Activated T-cell treated with anti-CD3 and anti-CD28 coated beads for 1 hour (primary cell): ENCODE measurements around the gene TNF.
A peak's percentile ranks its signal among the peaks of the same experiment; 100 is the strongest.
"Not testable (repeated sequence)": the region's sequence is repeated elsewhere in the genome, so short reads cannot be mapped to it uniquely, and the experiment has no call there.

ENCODE experiments used
- DNase-seq: peaks from one replicate; pipeline ENCODE4 v3.0.0-alpha.2; 2020; ENCODE audit warnings: low read depth

TNF gene

DNA sequence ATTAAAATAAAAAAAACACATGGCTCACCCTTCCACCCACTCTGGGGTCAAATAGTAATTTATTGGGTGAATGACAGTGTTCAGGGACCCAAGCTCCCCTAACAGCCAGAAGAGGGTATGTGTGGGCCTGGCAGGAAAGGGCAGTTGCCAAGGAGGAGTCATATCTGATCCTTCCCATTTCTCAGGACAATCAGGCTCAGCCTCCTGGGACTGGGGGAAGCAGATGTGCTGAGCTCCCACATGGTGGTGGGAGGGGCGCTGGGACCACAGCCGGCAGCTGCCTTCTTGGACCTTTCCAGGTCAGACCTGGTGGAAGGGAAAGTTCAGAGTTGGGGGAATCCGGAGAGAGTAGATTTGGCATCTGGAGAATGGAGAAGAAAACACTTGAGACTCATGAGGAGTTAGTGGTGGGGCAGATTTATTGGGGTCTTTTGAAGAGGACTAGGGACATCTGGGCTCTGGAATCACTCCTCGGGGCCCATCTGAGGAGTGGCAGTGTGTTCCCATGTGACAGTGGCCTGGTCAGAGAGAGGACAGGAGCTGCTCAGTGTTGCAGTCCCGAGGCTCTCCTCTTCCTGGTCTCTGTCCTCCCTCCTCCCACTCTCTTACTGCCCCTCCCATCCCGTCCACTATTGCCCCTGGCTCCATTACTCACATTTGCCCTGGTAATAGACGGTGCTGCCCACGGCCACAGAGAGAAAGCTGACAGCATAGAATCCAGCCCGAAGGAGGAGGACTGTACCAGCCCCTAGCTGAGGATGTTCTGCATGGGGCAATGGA lies 13.7 kb downstream of the TNF start:
- DNase-seq, result no peak

DNA sequence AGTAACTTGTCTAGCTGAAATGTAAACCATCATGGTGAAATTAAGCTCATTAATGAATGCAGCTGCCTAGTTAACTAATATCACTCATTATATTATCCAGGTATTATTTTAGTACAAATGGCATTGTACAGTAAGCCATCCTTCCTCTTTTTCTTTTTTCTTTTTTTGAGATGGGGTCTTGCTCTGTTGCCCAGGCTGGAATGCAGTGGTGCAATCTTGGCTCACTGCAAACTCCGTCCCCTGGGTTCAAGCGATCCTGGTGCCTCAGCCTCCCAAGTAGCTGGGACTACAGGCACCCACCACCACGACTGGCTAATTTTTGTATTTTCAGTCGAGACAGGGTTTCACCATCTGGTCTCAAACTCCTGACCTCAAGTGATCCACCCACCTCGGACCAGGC lies 15.3 kb downstream of the TNF start:
- not testable (repeated sequence) for DNase-seq

DNA sequence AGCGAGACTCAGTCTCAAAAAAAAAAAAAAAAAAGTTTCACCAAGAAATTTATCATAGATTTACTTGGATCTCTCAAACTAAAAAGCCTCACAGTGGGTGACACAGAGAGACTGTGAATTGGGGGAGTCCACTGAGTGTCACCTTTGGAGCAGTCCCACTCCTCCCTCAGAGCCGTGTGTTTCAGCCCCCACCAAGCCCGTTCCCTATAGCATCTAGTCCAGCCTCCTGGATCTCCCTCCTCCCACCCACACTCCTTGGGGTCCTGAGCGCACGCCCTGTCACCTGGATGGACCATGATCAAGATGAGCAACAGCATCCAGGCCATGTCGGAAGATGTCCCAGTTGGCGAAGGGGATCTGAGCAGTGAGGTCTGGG lies 17.0 kb downstream of the TNF start:
- no peak for DNase-seq

DNA sequence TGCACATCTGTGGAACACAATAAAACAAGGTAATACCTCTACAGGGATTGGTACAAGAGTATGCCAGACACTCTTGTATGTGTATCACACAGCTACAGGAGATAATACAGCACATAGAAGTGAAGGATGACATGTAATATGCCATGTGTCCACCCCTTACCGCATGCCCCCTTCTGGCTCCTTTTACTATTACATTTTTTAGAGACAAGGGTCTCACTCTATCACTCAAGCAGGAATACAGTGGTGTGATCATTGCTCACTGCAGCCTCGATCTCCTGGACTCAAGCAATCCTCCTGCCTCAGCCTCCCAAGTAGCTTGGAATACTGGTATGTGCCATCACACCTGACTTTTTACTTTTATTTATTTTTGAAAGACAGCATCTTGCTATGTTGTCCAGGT lies 21.6 kb downstream of the TNF start:
- no peak for DNase-seq

DNA sequence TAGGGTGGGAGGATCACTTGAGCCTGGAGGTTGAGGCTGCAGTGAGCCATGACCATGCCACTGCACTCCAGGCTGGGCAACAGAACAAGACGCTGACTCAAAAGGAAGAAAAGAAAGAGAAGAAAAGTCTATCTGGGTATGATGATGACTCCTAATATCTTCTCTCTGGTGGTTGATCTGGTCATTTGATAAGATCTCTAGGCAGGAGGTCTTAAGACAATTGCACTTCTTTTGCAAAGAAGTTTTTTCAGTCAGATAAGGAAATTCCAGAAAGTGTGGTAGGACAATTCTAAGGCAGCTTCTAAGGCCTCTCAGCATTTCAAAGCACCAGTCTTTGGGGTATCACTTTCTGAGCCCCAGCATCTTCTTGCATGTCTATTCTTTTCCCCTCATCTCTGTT lies 32.0 kb downstream of the TNF start:
- no peak for DNase-seq

DNA sequence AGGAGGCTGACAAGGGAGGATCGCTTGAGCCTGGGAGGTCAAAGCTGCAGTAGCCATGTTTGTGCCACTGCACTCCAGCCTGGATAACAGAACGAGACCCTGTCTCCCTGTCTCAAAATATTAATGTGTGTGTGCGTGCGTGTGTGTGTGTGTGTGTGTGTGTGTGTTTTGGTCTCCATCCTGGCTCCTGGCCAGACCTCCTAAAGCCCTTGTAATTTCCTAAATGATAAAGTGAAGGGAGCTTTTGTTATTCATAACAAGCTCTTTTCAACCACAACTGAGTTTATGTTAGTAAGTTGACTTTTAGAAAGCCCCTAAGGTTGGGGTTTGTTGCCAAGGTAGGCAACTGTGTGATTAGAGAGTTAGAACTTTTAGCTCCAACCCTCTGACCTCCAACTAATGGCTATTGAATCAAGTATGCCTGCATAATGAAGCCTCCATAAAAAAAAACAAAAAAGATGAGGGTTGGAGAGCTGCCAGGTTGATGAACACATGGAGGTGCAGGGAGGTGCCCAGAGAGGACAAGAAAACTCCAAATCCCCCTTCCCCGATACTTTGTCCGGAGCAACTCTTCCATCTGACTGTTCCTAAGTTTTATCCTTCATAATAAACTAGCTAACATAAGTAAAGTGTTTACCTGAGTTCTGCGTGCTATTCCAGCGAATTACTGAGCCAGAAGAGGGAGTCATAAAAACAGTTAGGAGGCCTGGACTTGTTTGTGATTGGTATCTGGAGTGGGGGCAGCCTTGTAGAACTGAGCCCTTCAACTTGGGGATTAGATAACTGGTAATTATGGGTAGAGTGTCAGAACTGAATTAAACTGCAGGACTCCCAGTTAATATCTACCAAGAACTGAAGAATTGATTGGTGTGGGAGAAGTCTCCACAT lies 34.4 kb downstream of the TNF start:
- no peak for DNase-seq

DNA sequence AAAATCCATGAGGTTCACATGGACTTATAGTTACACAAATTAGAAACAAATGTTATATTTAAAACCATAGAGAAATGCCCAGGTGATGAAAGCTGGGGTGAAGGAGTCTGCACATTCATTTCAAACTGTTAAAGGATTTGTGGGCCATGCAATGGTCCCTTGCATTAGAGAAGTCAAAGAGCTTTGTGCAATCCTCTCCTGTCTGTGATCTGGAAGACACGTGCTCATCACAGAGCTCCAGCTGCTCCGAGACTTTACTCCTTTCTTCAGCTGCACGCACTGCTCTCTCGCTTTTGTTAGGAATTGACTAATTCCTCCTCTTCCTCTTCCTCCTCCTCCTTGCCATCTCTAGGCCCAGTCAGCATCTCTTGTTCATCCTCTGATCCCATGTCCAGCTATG lies 35.6 kb downstream of the TNF start:
- no peak for DNase-seq

DNA sequence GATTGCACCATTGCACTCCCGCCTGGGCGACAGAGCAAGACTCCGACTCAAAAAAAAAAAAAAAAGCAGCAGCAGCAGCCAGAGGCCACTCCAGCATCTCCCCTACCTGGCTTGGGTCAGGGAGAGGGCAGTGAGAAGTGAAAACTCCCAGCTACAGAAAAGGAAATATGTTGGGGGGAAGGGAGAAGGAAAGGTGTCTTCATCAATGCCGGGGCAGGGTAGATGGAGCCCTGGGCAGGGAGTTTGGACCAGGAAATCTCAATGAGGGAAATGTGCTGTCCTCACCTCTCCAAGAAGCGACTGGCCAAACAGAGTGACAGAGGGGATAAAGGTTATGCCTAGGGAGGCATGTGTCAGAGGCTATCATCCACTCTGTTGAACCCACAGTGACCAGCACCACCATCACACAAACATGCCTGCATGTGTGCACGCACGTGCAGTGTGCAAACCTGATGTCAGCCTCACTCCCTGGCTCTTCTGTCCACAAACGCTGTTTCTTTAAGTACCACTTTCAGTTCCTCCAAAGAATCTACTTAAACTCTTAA lies 38.8 kb downstream of the TNF start:
- DNase-seq, result no peak

DNA sequence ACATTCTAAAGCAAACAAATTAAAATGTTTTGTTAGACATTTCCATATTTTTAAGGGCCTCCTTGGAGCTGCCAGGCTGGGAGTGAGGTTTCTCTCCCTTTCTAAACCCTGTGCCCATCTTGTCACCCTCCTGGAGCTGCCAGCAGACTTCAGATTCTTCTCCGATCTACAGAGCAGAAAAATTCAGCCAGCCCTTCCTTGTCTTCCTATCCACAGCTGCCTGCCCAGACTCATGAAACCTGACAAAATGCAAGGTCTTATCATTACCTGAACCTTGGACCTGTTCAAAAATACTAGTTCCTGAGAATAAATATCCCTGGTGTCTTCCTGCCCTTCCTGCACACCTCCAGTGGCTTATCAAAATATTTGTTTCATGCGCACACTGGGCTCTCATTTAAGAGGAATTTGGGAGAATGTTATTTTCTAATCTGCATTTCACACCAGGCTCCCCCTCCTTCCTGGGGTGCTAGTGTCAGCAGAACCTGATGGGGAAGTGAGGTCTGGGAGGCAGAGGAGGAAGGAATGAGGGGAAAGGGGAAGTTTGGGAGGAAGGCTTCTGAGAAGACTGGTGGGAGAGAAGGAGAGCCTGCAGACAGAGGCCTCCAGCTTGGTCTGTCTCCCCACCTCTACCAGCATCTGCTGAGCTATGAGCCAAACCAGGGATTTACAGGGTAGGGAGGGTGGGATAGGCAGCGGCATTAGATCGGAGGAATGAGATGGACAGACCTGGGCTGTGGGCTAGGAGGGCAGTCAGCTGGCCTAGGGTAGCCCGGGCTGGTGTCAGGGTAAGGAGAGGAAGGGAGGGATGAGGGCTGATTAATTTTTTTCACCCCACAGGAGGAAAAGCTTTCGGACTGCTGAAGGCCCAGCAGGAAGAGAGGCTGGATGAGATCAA lies 39.6 kb downstream of the TNF start, which contains the start of gene AIF1:
Gene AIF1, plus strand, starts transcription at position 551 of the 895 bp plus-strand sequence. Its CDS starts 96 bp downstream, at position 647.
- no peak for DNase-seq

DNA sequence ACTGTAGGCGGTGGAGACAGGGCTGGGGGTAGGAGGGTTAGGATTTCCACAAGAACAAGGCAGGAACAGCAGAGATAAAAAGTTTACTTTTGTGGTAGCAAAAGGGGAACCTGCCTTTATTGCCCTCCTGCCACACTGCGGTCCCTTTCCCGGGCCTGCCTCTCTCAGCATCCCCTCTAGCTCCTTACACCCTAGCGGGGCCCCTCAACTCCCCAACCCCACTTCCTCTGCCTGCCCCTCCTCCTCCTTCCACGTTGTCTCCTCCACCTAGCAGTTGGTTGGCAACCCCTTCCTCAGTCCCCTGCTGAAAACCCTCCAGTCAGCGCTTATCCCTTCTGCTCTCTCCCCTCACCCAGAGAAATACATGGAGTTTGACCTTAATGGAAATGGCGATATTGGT lies 40.4 kb downstream of the TNF start:
- DNase-seq, result peak; percentile 20

DNA sequence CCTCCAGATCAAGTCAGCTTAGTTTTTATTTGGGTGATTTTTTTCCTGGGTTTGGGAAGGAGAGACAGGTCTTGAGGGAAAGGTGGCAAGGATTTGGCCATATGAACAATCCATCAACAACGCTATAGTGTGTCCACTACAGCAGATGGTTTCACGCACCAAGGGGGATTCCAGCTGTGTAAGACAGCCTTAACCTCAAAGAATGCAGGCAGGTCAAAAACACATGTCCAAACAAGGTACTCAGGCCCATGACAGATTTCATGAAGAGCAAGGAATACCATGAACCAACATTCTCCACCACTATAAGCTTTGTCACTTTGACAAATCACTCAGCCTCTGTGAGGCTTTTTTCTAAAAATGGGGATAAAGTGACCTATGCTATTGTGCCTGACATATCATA lies 41.6 kb downstream of the TNF start:
- no peak for DNase-seq

DNA sequence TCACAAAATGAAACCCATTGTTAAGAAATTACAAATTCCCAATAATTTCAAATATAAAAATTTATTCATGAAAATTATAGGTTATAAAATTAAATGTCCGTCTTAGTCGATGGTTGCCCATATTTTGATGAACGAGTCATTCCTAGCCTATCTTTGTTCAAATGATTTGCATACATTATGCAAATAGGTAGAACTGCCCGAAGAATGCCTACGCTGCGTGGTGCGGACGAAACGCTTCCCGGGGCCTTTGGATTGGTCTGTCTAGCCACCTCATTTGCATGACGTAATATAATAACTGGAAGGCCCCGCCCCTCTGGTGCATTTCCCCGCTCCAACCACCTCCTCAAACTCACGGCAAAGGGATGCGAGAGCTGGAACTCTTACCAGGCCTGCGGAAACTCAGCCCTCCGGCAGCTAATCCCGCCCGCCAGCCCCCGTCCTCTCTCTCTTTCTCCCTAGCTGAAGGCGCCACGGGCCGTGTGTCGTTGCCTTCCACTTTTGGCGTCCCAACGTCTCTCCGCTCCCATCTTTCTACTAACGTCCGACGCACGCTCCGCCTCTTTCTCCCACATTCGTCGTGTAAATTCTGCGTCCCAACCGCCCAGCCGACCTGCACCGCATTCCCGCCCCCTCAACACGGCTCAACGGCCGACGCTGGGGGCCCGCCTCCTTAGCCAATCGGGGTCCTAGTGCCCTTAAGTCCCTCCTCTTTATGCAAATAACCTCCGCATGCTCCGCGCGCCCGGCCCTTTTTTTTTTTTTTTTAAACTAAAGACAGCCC lies 44.6 kb downstream of the TNF start:
- DNase-seq, result peak; percentile 91

DNA sequence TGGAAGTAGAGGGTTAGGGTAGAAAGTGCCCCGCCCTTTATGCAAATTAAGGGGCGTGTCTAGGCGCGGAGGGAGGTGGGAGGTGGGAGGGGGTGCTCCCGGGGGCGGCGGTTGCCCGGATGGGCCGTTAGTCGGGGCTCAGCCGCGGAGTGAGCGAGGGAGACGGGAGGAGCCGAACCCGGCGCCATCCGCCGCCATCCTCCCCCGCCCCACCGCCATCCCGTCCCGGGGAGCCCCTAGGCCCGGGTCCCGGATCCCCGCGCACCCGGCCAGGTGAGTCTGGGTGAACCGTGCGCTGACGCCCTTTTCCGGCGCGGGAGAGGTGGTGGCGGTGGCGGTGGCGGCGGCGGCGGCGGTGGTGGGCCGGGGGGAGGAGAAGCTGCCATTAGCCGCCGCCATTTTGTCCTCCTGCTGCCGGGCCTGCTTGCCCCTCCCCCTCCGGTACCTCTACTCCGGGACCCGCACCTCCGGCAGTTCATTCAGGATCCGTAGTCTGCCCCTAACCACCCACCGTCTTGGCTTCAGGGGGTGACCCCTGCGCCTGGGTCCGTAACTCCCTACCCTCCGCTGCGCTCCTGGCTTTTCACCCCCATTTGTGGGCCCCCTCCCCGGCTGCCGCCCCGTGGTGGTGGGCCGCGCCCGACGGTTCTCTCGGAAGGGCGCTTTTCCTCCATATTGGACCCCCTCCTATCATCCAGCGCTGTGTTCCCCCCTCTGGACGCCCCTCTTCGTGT lies 45.4 kb downstream of the TNF start, which contains the start of gene PRRC2A:
Gene PRRC2A, plus strand, starts transcription at position 130 of the 734 bp plus-strand sequence. CDS start 2,075 bp downstream, outside the sequence.
- DNase-seq, result peak; percentile 68

DNA sequence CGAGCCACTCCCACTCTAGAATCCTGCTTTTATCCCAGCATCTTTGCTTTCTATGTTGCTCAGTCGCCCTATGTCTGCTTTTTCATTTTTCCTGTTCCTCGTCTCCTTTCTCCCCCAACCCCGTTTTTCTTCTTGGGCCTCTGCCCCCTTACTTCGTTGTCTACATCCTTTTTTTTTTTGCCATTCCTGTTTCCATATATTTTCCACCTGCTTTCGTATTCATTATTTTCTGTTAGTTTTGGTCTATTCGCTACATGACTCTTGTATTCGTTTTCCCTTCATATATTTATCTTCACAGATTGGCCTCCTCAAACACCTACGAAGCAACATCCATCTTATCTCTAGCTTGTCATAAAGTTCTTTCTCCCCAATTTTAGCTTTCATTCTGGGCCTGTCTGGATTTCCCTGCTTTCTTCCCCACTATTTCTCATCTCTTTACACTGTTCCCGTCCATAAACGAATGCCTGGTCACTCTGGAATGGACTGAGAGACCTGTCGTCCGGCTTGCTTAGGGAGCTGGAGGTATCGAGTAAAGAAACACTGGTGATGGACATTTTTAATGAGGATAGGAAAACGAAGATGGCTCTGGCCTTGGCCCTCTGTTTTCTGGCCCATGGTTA lies 46.1 kb downstream of the TNF start:
- no peak for DNase-seq

DNA sequence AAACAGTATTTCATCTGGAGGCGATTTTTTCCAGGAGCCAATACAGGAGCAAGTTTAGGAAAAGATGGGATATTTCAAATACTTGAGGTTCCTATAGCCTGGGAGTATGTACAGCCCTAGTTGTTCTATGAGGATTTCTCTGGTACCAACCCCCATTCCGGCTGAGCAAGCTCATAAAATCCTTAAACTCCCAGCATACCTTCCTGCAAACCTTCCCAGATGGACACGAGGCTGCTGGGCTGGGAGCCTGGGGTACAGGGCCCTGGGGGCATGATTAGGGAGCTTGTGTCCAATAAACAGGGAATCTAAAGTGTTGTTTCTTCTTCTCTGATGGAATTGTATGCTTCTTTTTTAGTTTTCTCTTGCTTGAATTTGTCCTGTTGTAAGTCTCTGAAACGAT lies 46.6 kb downstream of the TNF start:
- DNase-seq, result no peak

DNA sequence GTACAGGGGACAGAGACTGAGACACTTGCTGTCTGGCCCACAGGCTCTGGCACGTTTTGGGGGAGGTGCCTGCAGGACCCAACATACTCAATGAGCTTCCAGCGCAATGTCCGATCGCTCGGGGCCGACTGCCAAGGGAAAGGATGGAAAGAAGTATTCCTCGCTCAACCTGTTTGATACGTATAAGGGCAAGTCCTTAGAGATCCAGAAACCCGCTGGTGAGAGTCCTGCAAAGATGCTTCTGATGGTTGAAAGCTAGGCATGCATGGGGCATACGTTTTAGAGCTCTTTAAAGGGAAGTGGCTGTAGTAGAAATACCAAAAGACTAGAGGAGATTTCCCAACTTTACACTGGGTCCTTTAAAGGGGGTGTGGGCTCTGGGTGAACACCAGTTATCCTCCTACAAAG lies 47.3 kb downstream of the TNF start:
- DNase-seq, result no peak

DNA sequence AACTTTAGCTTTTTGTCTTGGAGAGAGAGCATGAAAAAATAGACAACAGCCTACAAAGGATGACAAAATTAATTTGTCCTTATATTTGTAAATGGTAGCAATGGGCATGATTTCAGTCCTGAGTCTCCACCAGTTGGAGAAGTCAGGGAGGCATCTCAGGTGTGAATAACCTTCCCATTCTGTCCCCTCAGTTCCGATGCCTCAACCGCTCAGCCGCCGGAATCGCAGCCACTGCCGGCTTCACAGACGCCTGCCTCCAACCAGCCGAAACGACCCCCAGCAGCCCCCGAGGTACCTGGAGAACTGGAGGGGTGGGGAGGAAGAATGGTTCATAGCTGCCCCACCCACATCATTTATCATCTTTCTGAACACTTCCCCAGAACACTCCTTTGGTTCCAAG lies 48.7 kb downstream of the TNF start:
- no peak for DNase-seq

DNA sequence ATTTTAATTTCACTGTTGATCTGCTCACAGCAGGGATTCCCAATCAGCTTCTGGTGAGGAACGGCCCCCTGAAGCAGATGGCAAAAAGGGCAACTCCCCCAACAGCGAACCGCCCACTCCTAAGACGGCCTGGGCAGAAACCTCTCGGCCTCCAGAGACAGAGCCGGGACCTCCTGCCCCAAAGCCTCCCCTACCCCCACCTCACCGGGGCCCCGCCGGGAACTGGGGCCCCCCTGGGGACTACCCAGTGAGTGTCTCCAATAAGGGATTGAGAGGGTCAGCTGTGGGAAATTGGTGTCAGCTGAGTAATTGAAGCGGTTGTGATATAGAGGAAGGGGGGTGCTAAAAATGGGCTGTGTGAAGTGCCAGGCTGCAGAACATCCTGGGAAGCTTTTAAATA lies 51.6 kb downstream of the TNF start:
- DNase-seq, result no peak

DNA sequence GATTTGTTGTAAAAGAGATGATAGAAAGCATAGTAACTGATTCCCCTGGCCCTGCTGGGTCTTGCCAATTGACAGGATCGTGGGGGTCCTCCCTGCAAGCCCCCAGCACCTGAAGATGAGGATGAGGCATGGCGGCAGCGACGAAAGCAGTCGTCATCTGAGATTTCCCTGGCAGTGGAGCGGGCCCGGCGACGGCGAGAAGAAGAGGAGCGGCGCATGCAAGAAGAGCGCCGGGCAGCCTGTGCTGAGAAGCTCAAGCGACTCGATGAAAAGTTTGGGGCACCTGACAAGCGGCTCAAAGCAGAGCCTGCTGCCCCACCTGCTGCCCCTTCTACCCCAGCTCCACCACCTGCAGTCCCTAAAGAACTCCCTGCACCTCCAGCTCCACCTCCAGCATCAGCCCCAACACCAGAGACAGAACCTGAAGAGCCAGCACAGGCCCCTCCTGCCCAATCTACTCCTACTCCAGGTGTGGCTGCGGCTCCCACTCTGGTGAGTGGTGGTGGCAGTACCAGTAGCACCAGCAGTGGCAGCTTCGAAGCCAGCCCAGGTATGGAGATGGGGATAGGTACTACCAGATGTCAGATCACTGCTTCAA lies 52.4 kb downstream of the TNF start:
- no peak for DNase-seq
